ENCODE data around the gene RNF123.

- TF ChIP-seq EZH2 (IDR thresholded peaks at IDR 0.05; ENCODE audit: low read depth, unreplicated experiment) (no peak), CTCF (conservative IDR thresholded peaks at IDR 0.05; ENCODE audit: low read depth in 2 of 2) (no peak), ZNF462 (CRISPR knock-in tag; IDR thresholded peaks at IDR 0.05) (no peak), EZH2phosphoT487 (IDR thresholded peaks at IDR 0.05; ENCODE audit: unreplicated experiment) (no peak), CREB1 (CRISPR knock-in tag; IDR thresholded peaks at IDR 0.05; ENCODE audit: low read depth) (no peak), ETS1 (IDR thresholded peaks at IDR 0.05) (no peak), POLR2AphosphoS5 (IDR thresholded peaks at IDR 0.05; ENCODE audit: low read depth) (no peak), STAT1 (IDR thresholded peaks at IDR 0.05; ENCODE audit: unreplicated experiment) (no peak), REST (IDR thresholded peaks at IDR 0.05; ENCODE audit: unreplicated experiment) (no peak), NANOG (IDR thresholded peaks at IDR 0.05; ENCODE audit: borderline replicate concordance) (no peak), JUNB (IDR thresholded peaks at IDR 0.05; ENCODE audit: unreplicated experiment) (no peak), ZNF114 (CRISPR knock-in tag; IDR thresholded peaks at IDR 0.05) (no peak)
Measured at GRCh38 chr3:49666592-49666991, 22.8 kb upstream of the RNF123 start.

Measured in GM23338 (cell line).